Mononuclear cell (primary cell): Measurements from ENCODE around the gene S100B. TPM values are rescaled to one million over a fixed set of nuclear protein-coding genes. Genes with fewer than 3 reads are reported as not detected.
A peak's percentile ranks its signal among the peaks of the same experiment; 100 is the strongest.

ENCODE experiments used
- H3K27me3 ChIP-seq: 2 replicates; pipeline ENCODE4 v1.6.0; 2011; ENCODE audit warnings: low read length, control low read depth; ENCODE audit not compliant: insufficient read depth
- H3K4me1 ChIP-seq: 2 replicates; pipeline ENCODE4 v1.5.1; 2011; ENCODE audit warnings: mild to moderate bottlenecking, low read length, control low read depth; ENCODE audit not compliant: insufficient read depth
- H3K4me3 ChIP-seq: 2 replicates; pipeline ENCODE4 v1.5.1; 2011; ENCODE audit warnings: mild to moderate bottlenecking, low read length, moderate library complexity
- H3K9me3 ChIP-seq: 2 replicates; pipeline ENCODE4 v1.5.1; 2011; ENCODE audit warnings: low read depth, mild to moderate bottlenecking, control low read depth, low read length
- total RNA-seq: library from RNA; depleted of rRNA; stranded (reverse); fragments of >200 nt; gene quantifications from one replicate; pipeline ENCODE4 v1.2.3, GENCODE V29; 2012

S100B gene
- total RNA-seq: 20.8 TPM

- no peaks in the 10 kb centered on the region for H3K9me3 ChIP-seq
- no peak within 1 kb of the TSS for H3K4me3 ChIP-seq
- no peaks in the 10 kb centered on the region for H3K27me3 ChIP-seq
- H3K4me1 ChIP-seq: peaks cover 32% of the 10 kb centered on the region
Measured at GRCh38 chr21:46604975-46605766, at the start of gene S100B. Gene S100B, minus strand, starts transcription at chr21:46605082. Its CDS starts 2,667 bp downstream, at chr21:46602415.

GRCh38 chr21:46651121-46651520 lies 46.2 kb upstream of the S100B start:
- H3K4me3 ChIP-seq: no peak overlapping the region

DNA sequence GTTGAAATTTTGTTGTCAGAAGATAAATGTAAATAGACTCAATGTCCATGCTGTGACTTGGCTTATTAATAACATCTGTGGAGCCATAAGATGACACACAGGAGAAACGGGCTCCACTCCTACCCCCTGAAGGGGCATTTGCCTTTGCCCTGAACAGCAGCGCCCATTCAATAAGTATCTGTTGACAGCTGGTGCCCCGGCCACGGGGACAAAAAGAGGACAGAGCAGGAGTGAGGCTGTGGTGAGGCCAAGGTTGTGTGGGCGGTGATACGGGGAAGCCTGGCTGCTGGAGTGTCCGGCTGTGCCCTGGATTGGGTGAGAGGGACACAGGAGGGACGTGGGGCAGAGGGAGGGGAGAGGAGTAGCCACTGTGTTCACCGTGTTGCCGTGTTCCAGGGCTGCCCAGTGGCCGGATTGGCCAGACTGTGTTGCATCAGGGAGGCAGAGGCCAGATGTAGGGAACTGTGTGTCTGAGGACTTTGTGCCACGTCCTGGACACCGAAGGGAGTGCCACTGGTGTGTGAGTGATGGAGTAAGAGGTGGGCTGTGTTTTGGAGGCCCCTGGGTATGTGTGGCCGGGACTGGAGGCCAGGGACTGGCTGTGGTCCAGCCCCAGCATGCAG lies 45.7 kb upstream of the S100B start:
- Histone ChIP-seq H3K4me3 (no peak overlapping the region), H3K9me3 (peaks cover 16% of the 10 kb centered on the region), H3K4me1 (no peaks in the 10 kb centered on the region), H3K27me3 (no peaks in the 10 kb centered on the region)

More at GRCh38 chr21:46651121-46651520, 46.2 kb upstream of the S100B start:
- Histone ChIP-seq H3K27me3 (no peaks in the 10 kb centered on the region), H3K9me3 (peaks cover 20% of the 10 kb centered on the region), H3K4me1 (no peaks in the 10 kb centered on the region)

- Histone ChIP-seq H3K27me3 (no peaks in the 10 kb centered on the region), H3K4me1 (no peaks in the 10 kb centered on the region), H3K9me3 (peaks cover 4% of the 10 kb centered on the region), H3K4me3 (no peak overlapping the region)
Measured at GRCh38 chr21:46649356-46649755, 44.5 kb upstream of the S100B start.

GRCh38 chr21:46648539-46648938 lies 43.7 kb upstream of the S100B start:
- H3K4me1 ChIP-seq: no peaks in the 10 kb centered on the region
- no peaks in the 10 kb centered on the region for H3K9me3 ChIP-seq
- H3K27me3 ChIP-seq: no peaks in the 10 kb centered on the region
- H3K4me3 ChIP-seq: no peak overlapping the region

DNA sequence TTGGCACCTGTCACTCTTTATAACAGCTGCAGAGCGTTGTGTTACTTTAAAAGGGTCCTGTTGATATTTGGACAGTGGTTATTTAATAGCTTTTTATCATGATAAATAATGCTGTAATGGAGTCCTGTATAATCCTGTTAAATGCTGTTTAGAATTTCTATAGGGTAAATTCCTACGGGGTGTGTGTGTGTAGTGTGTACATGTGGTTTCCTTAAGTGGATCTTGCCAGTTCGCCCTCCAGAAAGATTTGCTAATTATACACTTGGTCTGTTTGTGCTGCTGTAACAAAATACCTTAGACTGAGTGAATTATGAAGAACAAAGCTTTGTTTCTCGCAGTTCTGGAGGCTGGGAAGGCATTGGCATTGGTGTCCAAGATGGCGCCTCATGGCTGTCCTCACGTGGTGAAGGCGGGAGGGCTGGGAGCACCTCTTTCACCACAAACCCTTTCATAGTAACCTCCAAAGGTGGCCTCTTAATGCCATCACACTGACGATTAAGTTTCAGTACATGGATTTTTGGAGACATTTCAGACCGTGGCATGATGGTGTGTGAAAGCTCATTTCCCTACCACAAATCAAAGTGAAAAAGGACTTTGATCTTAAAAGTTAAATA lies 41.8 kb upstream of the S100B start:
- H3K9me3 ChIP-seq: no peaks in the 10 kb centered on the region
- H3K4me3 ChIP-seq: no peak overlapping the region
- peaks cover 3% of the 10 kb centered on the region for H3K4me1 ChIP-seq
- no peaks in the 10 kb centered on the region for H3K27me3 ChIP-seq

GRCh38 chr21:46645840-46646239 lies 41.0 kb upstream of the S100B start:
- H3K4me3 ChIP-seq: no peak overlapping the region
- H3K9me3 ChIP-seq: no peaks in the 10 kb centered on the region
- no peaks in the 10 kb centered on the region for H3K27me3 ChIP-seq
- peaks cover 11% of the 10 kb centered on the region for H3K4me1 ChIP-seq

GRCh38 chr21:46643379-46644177 lies 38.7 kb upstream of the S100B start:
- Histone ChIP-seq H3K27me3 (no peaks in the 10 kb centered on the region), H3K4me1 (peaks cover 14% of the 10 kb centered on the region), H3K4me3 (no peak overlapping the region), H3K9me3 (no peaks in the 10 kb centered on the region)

DNA sequence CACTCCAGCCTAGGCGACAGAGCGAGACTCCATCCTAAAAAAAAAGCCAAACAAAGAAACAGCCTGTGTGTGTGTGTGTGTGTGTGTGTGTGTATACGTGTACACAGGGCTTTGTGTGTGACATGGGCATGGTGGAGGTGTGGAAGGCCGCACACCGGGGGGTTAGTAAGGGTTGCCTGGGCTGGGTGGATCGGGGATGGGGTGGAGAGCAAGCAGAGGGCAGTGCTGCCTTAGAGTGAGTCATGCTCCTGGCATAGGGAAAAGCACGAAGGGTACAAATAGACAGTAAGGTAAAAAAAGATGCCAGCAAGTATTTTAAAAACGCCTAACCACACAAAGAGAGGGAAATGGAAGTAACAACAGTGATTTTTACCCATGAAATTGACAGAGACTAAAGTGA lies 36.8 kb upstream of the S100B start:
- Histone ChIP-seq H3K4me1 (peaks cover 29% of the 10 kb centered on the region), H3K9me3 (no peaks in the 10 kb centered on the region), H3K27me3 (no peaks in the 10 kb centered on the region), H3K4me3 (no peak overlapping the region)

- Histone ChIP-seq H3K27me3 (no peaks in the 10 kb centered on the region), H3K4me1 (peaks cover 41% of the 10 kb centered on the region), H3K4me3 (no peak overlapping the region), H3K9me3 (no peaks in the 10 kb centered on the region)
Measured at GRCh38 chr21:46639489-46640386, 34.9 kb upstream of the S100B start.

- peaks cover 54% of the 10 kb centered on the region for H3K4me1 ChIP-seq
- peak overlapping the region; percentile 8 for H3K4me3 ChIP-seq
- no peaks in the 10 kb centered on the region for H3K9me3 ChIP-seq
- H3K27me3 ChIP-seq: no peaks in the 10 kb centered on the region
Measured at GRCh38 chr21:46637952-46638746, 33.3 kb upstream of the S100B start.

DNA sequence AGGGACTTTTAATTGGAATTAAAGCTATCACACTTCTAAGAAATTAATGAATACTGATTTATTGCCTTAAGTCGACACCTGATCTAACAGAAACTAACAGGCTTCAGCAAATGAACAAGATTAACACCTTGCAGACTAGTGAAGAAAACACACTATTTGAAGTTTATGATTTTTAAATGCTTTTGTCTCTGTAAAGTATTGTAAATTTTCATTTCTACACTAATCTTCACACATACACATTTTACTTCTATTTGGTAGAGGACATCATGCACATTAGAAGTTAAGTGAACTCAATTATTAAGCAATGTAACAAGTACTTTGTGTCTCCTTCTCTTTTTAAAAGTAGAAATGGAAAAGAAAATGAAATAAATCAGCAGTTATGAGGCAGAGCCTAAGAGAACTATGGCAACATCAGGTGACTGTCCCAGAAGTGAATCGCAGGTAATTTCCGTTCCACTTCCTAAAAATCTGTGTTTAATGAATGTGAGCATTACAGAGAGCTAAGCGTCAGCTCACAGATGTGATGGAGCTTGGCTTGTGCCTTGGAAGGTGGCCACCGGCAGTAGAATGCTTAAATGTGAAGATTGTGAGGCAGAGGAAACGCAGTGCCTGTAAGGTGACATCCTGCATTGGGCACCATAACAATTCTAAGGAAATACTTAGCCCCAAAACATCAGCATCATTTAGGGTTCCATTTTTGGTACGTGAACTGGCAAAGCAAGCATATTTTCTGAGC lies 31.8 kb upstream of the S100B start:
- H3K9me3 ChIP-seq: no peaks in the 10 kb centered on the region
- H3K27me3 ChIP-seq: no peaks in the 10 kb centered on the region
- peak overlapping the region; percentile 100 for H3K4me3 ChIP-seq
- peaks cover 54% of the 10 kb centered on the region for H3K4me1 ChIP-seq

GRCh38 chr21:46636181-46636512 lies 31.3 kb upstream of the S100B start:
- Histone ChIP-seq H3K4me1 (peaks cover 48% of the 10 kb centered on the region), H3K9me3 (no peaks in the 10 kb centered on the region), H3K4me3 (peak overlapping the region; percentile 100), H3K27me3 (no peaks in the 10 kb centered on the region)
